ENCODE results near the gene SLC7A11.
"Not testable (repeated sequence)": the region's sequence is repeated elsewhere in the genome, so short reads cannot be mapped to it uniquely, and the experiment has no call there.

SLC7A11 gene

DNA sequence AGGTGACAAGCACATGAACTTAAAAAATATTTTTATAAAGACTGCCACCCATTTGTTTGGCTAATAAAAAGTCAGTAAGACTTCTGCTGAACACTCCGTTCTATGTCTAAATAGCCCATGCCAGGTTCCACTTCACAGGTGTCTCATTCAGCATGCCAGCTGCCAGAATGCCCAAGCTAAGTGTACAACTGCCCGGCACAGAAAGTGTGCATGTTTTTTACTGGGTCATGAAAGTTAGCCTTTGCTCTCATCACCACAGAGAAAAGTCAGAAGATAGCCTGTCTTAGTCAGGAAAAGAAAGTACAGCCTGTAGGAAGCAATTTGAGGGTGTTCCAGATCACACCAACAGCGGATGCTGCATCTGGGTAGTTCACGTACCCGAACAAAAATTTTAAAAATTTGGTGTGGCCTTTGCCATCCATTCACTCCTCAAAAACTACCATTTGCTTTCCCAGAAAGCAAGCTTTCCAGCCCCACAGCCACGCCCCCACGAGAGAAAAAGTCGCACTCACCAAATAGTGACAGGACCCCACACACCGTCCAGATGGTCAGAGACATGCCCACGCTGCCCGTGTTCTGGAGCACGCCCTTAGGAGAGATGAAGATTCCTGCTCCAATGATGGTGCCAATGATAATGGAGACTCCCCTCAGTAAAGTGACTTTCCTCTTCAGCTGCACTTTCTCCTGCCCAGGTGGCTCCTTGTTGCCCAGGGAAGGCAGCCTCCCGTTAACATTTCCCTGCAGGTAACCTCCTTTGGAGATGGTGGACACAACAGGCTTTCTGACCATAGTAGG, 671 bp downstream of the SLC7A11 start:
- no peak for DNase-seq

DNA sequence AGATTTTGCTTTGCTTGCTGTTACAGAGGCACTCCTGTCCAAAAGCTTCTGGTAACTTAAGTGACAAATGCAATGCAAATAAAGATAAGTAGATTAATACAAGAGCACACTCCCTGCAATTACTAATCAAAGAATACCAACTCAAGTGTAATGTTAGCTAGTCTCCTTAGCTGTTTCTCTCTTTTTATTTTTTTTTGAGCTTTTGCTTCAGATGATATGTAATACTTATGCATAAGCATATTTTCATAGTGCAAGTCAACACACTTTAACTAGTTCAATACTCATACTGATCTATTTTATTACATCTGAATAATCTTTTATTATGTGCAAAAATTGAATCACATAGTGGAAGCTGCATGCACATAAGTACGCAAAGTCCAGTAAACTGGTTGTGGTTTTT, 2.7 kb downstream of the SLC7A11 start:
- DNase-seq: no peak

DNA sequence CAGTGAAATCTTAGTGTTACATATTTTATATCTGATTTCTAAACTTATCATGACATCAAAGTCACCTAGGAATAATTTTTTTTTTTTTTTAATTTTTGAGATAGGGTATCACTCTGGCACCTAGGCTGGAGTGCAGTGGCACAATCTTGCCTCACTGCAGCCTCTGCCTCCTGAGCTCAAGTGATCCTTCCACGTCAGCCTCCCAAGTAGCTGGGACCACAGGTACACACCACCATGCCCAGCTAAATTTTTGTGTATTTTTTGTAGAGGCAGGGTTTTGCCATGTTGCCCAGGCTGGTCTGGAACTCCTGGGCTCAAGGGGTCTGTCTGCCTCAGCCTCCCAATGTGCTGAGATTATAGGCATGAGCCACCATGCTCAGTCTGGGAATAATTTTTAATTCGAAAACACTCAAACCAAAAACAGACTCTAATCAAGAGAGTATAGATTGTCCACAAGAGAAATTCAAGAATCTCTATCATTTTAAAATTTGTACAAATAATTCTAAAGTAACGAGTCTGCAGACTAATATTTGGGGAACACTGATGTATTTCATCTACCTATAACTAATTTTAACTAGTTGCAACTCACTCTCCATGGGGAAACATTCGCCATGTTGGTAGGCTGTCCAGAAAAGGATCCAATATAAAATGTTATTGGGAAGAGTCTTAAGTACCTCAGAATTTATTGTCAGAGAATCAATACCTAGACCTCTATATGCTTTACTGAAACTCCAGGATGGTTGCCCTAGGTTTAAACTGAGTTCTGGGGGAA, 3.4 kb downstream of the SLC7A11 start:
- DNase-seq: no peak

GRCh38 chr4:138237132-138237531, 5.0 kb downstream of the SLC7A11 start:
- not testable (repeated sequence) for DNase-seq

DNA sequence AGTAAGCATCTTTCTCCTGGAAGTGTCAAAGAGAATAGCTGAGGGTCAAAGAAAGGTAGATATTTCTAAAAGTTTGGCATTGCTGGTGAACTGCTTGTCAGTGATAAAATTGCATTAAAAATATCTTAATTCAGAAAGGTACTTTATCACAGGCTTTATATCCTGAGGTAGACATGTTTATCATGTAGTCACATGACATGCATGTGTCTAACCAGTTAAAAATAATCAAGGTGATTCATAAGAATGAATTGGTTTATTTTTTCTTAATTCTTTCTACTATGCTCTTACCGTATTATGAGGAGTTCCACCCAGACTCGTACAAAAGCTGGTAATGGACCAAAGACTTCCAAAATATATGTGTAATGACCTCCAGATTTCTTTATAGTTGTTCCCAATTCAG, 6.1 kb downstream of the SLC7A11 start:
- DNase-seq: no peak

DNA sequence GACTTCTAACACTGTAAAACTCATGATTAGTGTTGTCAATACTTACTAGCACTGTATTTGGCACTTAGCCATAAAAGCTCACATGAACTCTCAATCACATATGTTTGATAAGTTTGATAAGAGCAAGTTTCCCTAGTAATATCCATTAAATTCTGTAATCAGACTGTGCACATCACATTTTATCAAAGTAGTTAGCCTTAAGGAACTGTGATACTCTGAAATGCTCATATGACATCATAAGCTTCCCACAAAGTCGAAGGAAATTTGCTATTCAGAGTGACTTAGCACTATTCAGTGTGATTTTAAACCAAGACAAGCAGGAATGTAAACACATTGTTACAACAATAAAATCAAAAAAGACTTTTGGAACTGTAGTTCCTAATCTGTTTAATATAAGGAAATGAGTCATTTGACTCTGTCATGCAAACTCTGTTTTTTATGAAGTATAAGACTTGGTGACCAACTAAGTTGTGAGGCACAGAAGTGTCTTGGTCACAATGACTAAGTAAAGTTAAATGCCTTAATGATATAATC, 6.7 kb downstream of the SLC7A11 start:
- DNase-seq: no peak

DNA sequence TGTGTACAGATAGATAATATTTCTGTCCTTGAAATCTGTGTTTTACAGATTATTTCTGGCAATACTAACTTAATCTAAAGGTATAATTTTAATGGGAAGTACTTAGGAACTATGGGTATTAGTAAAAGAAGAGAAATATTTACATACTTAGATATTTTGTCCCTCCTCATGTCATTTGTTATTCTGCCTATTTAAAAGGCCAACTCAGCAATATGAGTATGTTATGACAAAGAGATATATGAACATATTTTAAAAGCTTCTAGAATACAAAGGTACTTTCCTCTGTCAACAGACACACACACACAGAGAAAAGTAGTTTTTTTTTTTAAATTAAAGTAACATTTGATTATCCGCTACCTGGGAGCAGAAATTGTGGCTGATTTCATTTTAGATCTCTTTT, 7.9 kb downstream of the SLC7A11 start:
- no peak for DNase-seq

DNA sequence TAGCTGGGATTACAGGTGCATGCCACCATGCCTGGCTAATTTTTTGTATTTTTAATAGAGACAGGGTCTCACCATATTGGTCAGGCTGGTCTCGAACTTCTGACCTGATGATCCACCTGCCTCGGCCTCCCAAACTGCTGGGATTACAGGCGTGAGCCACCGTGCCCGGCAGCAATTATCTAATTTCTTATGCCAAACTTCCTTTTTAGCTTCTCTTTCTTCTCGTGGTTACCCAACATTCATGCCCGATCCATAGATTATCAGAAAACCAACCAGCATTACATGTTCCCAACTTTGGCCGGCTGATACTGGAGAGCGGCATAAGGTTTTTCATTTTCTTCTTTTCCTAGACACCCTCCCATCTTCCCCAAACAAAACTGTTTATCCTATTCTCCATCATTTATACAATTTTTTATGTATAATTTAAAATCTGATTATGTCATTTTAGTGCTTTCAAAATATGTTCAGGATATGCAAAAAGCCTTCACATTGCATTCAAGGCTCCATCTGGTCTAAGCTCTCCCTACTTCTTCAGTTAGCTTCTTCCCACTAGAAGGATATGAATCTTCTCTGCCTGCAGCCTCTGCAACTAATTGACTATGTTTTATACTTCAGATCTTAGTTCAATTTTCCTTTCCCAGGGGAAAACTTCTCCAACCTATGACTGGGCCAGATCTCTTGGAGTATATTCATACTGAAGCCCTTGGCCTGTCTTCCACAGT, 8.7 kb downstream of the SLC7A11 start:
- DNase-seq: no peak

DNA sequence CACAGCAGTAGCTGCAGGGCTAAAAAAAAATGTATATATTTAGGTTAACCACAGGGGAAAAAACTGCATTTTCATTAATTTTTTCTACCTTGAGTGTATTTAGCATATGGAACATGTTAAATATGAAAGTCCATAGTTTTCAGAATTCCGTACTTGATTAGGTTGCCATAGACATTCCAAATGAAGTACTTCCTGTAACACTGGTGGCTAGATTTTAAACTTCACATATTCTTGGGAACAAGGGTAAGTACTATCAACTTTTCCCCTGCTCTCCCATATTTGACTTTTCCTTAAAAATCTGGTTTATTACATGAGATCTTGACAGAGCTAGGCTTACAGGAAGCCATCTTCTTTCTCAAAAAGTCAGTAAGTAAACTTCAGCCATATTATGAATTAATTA, 9.8 kb downstream of the SLC7A11 start:
- no peak for DNase-seq

GRCh38 chr4:138230048-138230447, 12.1 kb downstream of the SLC7A11 start:
- no peak for DNase-seq

DNA sequence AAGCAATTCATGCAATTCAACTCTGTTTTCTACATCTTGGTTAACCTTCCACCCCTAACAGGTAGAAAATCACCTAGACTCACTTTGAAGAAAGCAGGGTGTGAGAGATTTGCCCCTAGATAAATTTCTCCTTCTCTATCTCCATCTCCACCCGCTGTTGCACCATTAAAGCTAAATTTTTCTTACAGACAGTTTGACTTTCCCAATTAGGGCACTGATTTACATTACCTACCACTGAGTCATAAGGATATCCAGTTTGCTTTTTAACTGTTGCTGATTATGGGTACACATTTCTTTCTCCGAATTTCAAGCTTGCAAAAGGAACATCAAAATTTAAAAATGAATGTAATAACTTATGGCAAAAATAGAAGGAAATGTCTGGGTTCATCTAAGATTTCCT, 13.0 kb downstream of the SLC7A11 start:
- no peak for DNase-seq

GRCh38 chr4:138226351-138226750, 15.8 kb downstream of the SLC7A11 start:
- no peak for DNase-seq

DNA sequence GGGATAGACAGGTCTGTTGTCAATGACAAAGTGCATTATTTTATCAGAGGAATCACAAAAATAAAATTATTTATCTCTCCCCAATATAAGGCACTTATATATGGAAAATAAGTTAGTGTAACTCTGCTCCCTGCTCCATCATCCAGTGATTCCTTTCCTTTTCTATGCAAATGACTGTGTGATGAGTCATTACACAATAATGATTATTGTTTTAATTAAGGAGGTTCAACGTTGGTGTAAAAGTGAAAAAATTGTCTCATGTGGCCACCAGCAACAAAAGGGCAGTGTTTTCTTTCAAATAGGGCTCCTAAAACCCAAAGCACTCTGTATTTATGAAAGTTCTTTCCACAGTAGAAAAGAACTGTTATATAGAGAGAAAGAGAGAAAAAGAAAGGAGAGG, 16.7 kb downstream of the SLC7A11 start:
- no peak for DNase-seq

GRCh38 chr4:138224614-138225013, 17.5 kb downstream of the SLC7A11 start:
- no peak for DNase-seq

GRCh38 chr4:138223231-138223910, 18.8 kb downstream of the SLC7A11 start:
- DNase-seq: no peak

DNA sequence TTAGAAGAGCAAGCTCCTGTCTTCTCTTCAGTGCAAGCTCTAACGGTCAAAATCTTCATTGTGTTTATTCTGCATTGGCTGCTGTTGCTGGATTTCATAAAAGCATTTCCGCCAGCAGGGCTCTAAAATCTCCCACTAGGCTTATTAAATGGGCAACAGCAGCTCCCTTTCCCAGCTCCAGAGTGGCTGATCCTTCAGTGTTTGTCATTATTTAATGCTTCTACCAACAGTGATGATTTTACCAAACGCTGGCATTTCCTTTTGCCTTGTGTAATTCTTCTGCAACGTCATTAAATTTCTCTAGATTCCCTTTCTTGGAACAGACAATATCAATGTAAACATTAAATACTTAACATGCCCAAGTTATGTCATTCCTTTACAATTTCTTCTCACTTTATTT, 20.1 kb downstream of the SLC7A11 start:
- no peak for DNase-seq

DNA sequence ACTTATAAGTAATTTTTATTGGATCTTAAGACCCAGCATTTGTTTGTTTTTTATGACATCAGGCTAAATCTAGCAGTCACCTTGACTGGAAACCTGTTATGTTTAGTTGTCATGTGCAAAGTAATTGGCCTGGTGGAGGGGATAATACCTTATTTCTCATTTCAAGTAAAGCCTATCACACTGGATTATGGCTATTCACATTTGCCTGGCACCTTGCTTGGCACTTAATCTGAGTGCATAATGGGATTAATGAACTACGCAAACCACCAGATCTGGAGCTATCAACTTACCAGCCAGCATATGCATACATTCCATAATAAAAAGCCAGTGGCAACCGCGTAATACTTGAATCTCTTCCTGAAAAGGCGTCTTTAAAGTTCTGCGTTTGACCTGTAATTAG, 23.2 kb downstream of the SLC7A11 start:
- DNase-seq: no peak

- no peak for DNase-seq
Observed at GRCh38 chr4:138217567-138217966, 24.6 kb downstream of the SLC7A11 start.

- DNase-seq: no peak
Observed at GRCh38 chr4:138216272-138216867, 25.8 kb downstream of the SLC7A11 start.

DNA sequence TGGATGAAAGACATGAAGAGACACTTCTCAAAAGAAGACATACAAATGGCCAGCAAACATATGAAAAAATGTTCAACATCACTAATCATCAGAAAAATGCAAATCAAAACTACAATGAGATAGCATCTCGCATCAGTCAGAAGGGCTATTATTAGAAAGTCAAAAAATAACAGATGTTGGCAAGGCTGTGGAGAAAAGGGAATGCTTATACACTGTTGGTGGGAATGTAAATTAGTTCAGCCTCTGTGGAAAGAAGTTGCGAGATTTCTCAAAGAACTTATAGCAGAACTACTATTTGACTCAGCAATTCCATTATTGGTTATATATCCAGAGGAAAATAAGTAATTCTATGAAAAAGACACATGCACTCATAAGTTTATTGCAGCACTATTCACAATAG, 31.6 kb downstream of the SLC7A11 start:
- DNase-seq: not testable (repeated sequence)

GRCh38 chr4:138209094-138209493, 33.1 kb downstream of the SLC7A11 start:
- DNase-seq: no peak

GRCh38 chr4:138205531-138206233, 36.5 kb downstream of the SLC7A11 start:
- DNase-seq: no peak

Data from NCI-H1048 (cell line).